SKM-1 treated with dmso at 0.1 percent for 144 hours (cell line): ENCODE results near the gene HNRNPA2B1.
A peak's percentile ranks its signal among the peaks of the same experiment; 100 is the strongest.
"Not testable (repeated sequence)": the region's sequence is repeated elsewhere in the genome, so short reads cannot be mapped to it uniquely, and the experiment has no call there.

ENCODE experiments used
- DNase-seq: peaks from one replicate; lab custom pipeline; 2025; ENCODE audit not compliant: unreplicated experiment; lab: John Stamatoyannopoulos, UW

HNRNPA2B1 gene

GRCh38 chr7:26166684-26167266, 33.8 kb downstream of the HNRNPA2B1 start:
- DNase-seq = no peak

DNA sequence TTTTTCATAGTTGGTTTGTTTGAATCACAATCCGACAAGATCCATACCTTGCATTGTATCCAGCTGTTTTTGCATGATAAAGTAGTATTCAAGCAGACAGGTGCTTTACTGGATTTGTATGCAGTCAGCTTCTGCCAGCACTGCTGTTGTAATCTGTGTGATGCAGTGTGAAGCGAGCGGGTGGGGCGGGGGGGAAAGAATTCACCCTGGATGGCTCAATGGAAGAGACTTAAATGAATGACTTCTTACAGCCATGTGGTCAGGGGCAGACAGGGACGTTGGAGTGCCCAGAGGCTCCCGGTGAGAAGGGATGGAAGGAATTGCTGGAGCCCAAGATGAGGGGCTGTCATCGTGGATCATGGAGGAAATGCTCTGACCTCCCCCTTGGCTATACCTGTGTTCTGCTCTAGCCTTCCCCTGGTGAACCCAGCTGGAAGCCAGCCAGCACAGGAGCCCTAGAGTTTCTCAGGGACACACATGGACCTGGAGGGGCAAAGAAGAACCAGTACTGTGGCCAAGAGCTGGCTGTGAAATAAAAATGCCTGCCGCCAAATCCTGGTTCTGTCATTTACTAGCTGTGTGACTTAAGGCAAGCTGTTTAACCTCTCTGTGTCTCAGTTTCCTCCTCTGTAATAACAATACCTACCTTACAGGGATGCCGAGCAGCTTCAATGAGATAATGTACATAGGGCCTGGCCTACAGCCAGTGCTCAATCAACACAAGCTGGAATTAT, 34.4 kb downstream of the HNRNPA2B1 start:
- no peak for DNase-seq

DNA sequence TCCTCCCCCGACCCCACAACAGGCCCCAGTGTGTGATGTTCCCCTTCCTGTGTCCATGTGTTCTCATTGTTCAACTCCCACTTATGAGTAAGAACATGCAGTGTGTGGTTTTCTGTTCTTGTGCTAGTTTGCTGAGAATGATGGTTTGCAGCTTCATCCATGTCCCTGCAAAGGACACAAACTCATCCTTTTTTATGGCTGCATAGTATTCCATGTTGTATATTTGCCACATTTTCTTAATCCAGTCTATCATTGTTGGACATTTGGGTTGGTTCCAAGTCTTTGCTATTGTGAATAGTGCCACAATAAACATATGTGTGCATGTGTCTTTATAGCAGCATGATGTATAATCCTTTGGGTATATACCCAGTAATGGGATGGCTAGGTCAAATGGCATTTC, 36.7 kb downstream of the HNRNPA2B1 start:
- not testable (repeated sequence) for DNase-seq

DNA sequence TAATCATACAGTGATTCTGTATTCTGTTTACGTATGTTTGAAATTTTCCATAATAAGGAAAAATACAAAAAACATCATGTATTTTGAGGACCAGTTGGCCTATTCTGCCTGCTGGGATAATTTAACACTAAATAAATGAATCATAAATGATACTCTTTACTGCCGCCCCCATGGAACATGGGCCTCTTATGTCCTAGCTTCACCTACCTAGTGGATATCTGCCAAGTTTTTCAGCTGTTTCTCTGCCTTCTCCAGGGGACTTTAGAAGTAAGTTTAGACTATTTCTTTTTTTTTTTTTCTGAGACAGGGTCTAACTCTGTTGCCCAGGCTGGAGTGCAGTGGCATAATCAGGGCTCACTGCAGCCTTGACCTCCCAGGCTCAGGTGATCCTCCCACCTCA, 38.1 kb downstream of the HNRNPA2B1 start:
- no peak for DNase-seq

- no peak for DNase-seq
These were observed 39.6 kb downstream of the HNRNPA2B1 start for GRCh38 chr7:26160896-26161295.

DNA sequence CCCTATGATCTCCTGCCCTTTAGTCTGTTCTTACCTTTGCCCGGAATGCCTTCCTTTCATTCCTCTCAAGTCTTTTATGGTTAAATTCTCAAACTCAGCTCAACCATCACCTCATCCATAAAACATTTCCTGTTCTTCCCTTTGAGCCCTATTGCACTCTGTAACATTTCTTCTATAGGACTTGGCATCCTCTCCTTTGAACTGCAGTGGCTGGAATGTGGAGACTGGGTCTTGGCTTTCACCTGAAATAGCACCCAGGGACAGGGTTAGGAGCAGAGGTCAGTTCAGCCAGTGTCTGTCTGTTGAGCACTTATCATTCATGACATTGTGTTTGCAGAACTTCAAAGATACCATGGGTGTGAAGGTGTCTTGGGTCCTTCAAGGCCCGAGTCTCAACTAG, 41.3 kb downstream of the HNRNPA2B1 start:
- no peak for DNase-seq

DNA sequence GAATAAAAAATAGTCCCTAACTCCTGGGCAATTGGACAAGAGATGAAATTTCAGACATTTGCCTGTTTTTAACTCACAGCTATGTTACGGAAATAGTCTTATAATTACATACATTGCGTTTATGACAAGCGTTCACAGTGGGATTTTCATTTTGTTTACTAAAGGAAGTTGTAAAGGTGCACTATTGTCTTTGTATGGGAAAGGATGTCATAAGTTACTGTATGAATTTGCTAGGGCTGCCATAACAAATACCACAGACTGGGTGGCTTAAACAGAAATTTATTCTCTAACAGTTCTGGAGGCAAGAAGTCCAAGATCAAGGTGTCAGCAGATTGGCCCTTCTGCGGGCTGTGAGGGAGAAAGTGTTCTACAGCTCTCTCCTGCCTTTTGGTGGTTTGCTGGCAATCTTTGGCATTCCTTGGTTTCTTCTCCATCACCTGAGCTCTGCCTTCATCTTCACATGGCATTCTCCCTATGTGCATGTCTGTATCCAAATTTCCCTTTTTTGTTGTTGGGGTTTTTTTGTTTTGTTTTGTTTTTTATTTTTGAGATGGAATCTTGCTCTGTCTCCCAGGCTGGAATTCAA, 42.9 kb downstream of the HNRNPA2B1 start:
- no peak for DNase-seq

DNA sequence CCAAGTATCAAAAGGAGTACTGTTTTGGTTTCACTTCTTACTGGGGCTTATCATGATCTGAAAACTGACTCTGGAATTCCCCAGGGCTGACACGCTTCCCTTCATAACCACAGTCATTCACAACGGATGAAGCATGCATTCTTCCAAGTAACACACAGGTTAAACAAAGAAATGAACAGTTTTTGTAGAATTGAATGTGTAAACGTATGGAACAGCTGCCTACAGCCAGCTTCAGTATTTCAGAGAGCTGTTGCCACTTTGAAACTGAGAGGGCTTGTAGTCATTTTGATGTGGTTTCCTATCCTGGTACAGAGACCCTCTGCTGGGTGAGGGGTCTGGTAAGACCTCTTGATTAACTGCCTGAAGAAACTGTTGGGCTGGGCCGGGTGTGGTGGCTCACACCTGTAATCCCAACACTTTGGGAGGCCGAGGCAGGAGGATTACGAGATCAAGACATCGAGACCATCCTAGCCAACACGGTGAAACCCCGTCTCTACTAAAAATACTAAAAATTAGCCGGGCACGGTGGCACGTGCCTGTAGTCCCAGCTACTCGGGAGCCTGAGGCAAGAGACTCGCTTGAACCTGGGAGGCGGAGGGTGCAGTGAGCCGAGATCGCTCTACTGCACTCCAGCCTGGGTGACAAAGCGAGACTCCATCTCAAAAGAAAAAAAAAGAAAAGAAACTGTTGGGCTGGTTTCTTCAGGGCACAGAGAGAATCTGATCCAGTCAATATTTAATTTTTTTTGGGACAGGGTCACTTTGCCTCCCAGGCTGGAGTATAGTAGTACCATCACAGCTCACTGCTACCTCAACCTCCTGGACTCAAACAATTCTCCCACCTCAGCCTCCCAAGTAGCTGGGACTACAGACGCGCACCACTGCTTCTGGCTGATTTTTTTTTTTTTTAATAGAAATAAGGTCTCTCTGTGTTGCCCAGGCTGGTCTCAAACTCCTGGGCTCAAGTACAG, 43.8 kb downstream of the HNRNPA2B1 start:
- DNase-seq = no peak

- DNase-seq = no peak
These were observed 44.8 kb downstream of the HNRNPA2B1 start for GRCh38 chr7:26155531-26156375.

GRCh38 chr7:26153823-26154783, 46.4 kb downstream of the HNRNPA2B1 start:
- DNase-seq = no peak

DNA sequence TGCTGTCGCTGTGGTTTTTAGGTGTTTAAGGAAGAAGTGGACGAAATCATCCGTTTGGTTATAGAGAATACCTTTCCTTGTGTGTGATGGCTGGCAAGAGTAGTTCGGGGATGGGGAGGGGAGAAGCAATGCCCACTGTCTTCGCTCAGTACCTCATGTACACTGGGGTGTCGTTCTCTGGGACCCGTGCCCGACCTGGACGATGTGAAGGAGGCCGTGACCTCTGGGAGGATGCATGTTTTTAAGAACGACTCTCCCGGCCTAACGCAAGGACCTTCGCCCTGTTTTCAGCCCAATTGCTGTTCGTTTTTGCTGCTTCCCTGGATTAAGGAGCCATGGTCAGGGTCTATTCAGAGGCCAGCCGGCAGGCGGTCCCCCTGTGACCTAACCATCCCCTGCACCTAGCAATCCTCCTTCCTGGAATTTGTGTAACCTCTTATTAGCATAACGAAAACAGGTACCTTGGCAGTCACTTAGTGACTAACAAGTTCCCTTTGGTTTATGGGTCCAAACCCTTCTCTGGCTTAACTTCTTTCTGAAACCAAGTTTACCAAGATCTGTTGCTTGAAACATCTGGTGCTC, 47.2 kb downstream of the HNRNPA2B1 start:
- DNase-seq = no peak

DNA sequence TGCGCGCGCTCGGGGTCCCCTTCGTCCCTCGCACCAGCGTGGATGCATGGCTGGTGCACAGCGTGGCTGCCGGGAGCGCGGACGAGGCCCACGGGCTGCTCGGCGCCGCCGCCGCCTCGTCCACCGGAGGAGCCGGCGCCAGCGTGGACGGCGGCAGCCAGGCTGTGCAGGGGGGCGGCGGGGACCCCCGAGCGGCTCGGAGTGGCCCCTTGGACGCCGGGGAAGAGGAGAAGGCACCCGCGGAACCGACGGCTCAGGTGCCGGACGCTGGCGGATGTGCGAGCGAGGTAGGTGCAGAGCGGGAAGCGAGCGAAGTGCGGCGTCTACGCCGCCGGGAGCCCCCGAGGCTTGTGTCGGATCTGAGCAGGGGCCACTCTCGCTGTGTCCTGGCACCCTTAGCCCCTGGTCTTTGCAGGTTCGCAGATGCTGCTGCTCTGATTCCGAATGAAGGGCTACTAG, 47.7 kb downstream of the HNRNPA2B1 start:
- DNase-seq = not testable (repeated sequence)

- peak; percentile 81 for DNase-seq
These were observed 48.4 kb downstream of the HNRNPA2B1 start, which contains the start of gene NFE2L3 for GRCh38 chr7:26151953-26152781. Gene NFE2L3 (plus strand): TSS chr7:26152198. CDS start chr7:26152499, 301 bp downstream.

DNA sequence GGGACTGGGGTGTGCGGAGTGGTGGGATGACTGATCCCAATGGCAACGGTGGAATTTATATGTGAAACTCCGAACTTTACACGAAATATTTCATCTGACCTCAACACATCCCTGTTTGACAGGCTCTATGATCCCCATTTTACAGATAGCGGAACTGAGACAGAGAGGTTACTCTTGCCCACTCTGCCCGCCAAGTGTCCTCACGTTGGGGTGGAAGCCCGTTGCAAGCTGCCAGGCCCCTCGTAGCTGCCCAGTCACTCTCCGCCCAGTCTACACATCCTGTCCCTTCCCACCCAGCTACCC, 48.9 kb downstream of the HNRNPA2B1 start:
- DNase-seq = no peak

DNA sequence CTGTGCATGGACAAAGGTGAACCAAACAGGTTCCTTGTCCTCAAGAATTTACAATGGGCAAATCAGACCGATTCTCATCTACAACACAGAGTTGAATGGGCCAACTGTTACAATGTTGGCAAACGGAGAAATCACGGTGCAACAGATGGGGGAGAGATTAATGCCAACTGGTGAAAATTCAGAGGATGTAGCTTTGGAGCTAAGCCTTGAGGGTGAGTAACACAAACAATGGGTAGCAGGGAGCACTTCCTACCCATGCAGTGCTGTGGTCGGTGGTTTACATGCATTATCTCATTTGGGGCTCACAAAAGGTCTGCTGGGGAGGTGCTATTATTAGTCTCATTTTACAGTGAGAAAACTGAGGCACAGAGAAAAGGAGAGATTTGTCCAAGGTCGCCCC, 49.5 kb downstream of the HNRNPA2B1 start:
- no peak for DNase-seq

GRCh38 chr7:26149391-26149977, 51.1 kb downstream of the HNRNPA2B1 start:
- DNase-seq = no peak

DNA sequence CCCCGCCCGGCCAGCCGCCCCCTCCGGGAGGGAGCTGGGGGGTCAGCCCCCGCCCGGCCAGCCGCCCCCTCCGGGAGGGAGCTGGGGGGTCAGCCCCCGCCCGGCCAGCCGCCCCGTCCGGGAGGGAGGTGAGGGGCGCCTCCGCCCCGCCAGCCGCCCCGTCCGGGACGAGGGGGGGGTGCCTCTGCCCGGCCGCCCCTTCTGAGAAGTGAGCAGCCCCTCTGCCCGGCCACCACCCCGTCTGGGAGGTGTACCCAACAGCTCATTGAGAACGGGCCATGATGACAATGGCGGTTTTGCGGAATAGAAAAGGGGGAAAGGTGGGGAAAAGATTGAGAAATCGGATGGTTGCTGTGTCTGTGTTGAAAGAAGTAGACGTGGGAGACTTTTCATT, 52.2 kb downstream of the HNRNPA2B1 start:
- DNase-seq = not testable (repeated sequence)
